HUES6 (cell line): ENCODE results near the gene SLBP.

Source experiments
- H3K27ac ChIP-seq: 2 replicates; pipeline ENCODE4 v1.7.0; 2013; ENCODE audit warnings: low read depth, mild to moderate bottlenecking, low read length, inconsistent platforms
- H3K27me3 ChIP-seq: 2 replicates; pipeline ENCODE4 v1.6.1; 2013; ENCODE audit warnings: low read length; ENCODE audit not compliant: control insufficient read depth, insufficient read depth
- H3K36me3 ChIP-seq: 2 replicates; pipeline ENCODE4 v1.6.1; 2013; ENCODE audit warnings: low read length; ENCODE audit not compliant: control insufficient read depth, insufficient read depth
- H3K4me1 ChIP-seq: 2 replicates; pipeline ENCODE4 v1.6.1; 2013; ENCODE audit warnings: low read length; ENCODE audit not compliant: control insufficient read depth, insufficient read depth
- H3K4me3 ChIP-seq: 2 replicates; pipeline ENCODE4 v1.5.1; 2013; ENCODE audit warnings: low read depth, low read length
- H3K9ac ChIP-seq: one replicate; pipeline ENCODE4 v1.6.1; 2013; ENCODE audit warnings: mild to moderate bottlenecking, low read length
- H3K9me3 ChIP-seq: 2 replicates; pipeline ENCODE4 v1.6.1; 2013; ENCODE audit warnings: low read depth, low read length; ENCODE audit not compliant: control insufficient read depth, insufficient read depth

Gene SLBP

GRCh38 chr4:1754336-1754735 is 42.2 kb upstream of the SLBP start:
- H3K4me1 ChIP-seq: peaks cover 26% of the 10 kb centered on the region
- H3K27ac ChIP-seq: no peak overlapping the region
- H3K36me3 ChIP-seq: no peaks in the 10 kb centered on the region
- no peaks in the 10 kb centered on the region for H3K27me3 ChIP-seq
- H3K9ac ChIP-seq: no peak overlapping the region
- no peaks in the 10 kb centered on the region for H3K9me3 ChIP-seq
- H3K4me3 ChIP-seq: no peak overlapping the region

GRCh38 chr4:1753697-1754311 is 41.7 kb upstream of the SLBP start:
- H3K9me3 ChIP-seq: no peaks in the 10 kb centered on the region
- H3K4me3 ChIP-seq: no peak overlapping the region
- H3K27me3 ChIP-seq: no peaks in the 10 kb centered on the region
- no peak overlapping the region for H3K9ac ChIP-seq
- H3K36me3 ChIP-seq: no peaks in the 10 kb centered on the region
- H3K27ac ChIP-seq: no peak overlapping the region
- peaks cover 26% of the 10 kb centered on the region for H3K4me1 ChIP-seq

- H3K4me1 ChIP-seq: peaks cover 28% of the 10 kb centered on the region
- no peaks in the 10 kb centered on the region for H3K36me3 ChIP-seq
- no peak overlapping the region for H3K27ac ChIP-seq
- H3K4me3 ChIP-seq: no peak overlapping the region
- no peaks in the 10 kb centered on the region for H3K9me3 ChIP-seq
- H3K27me3 ChIP-seq: no peaks in the 10 kb centered on the region
- no peak overlapping the region for H3K9ac ChIP-seq
Measured at GRCh38 chr4:1753294-1753696, 41.2 kb upstream of the SLBP start.

- no peak overlapping the region for H3K9ac ChIP-seq
- H3K27ac ChIP-seq: no peak overlapping the region
- 0 out of 2 replicates have a peak, but pooled peaks cover 2% of the 10 kb centered on the region for H3K27me3 ChIP-seq
- H3K4me3 ChIP-seq: no peak overlapping the region
- H3K36me3 ChIP-seq: no peaks in the 10 kb centered on the region
- peaks cover 27% of the 10 kb centered on the region for H3K4me1 ChIP-seq
- no peaks in the 10 kb centered on the region for H3K9me3 ChIP-seq
Measured at GRCh38 chr4:1752284-1753041, 40.3 kb upstream of the SLBP start.

GRCh38 chr4:1751919-1752283 is 39.8 kb upstream of the SLBP start:
- peaks cover 27% of the 10 kb centered on the region for H3K4me1 ChIP-seq
- H3K4me3 ChIP-seq: no peak overlapping the region
- H3K9me3 ChIP-seq: no peaks in the 10 kb centered on the region
- H3K36me3 ChIP-seq: no peaks in the 10 kb centered on the region
- no peak overlapping the region for H3K9ac ChIP-seq
- H3K27ac ChIP-seq: no peak overlapping the region
- 0 out of 2 replicates have a peak, but pooled peaks cover 2% of the 10 kb centered on the region for H3K27me3 ChIP-seq

- Histone ChIP-seq H3K9ac (no peak overlapping the region), H3K9me3 (no peaks in the 10 kb centered on the region), H3K27me3 (0 out of 2 replicates have a peak, but pooled peaks cover 2% of the 10 kb centered on the region), H3K27ac (no peak overlapping the region), H3K36me3 (no peaks in the 10 kb centered on the region), H3K4me1 (peaks cover 27% of the 10 kb centered on the region), H3K4me3 (no peak overlapping the region)
Measured at GRCh38 chr4:1751155-1751918, 39.2 kb upstream of the SLBP start.

- Histone ChIP-seq H3K9me3 (no peaks in the 10 kb centered on the region), H3K4me3 (no peak overlapping the region), H3K27ac (no peak overlapping the region), H3K4me1 (peaks cover 27% of the 10 kb centered on the region), H3K36me3 (no peaks in the 10 kb centered on the region), H3K27me3 (0 out of 2 replicates have a peak, but pooled peaks cover 2% of the 10 kb centered on the region), H3K9ac (no peak overlapping the region)
Measured at GRCh38 chr4:1750381-1751154, 38.4 kb upstream of the SLBP start.

GRCh38 chr4:1749826-1750225 is 37.7 kb upstream of the SLBP start:
- peaks cover 27% of the 10 kb centered on the region for H3K4me1 ChIP-seq
- H3K4me3 ChIP-seq: no peak overlapping the region
- H3K36me3 ChIP-seq: peaks cover 5% of the 10 kb centered on the region
- H3K9me3 ChIP-seq: no peaks in the 10 kb centered on the region
- no peak overlapping the region for H3K9ac ChIP-seq
- H3K27ac ChIP-seq: no peak overlapping the region
- 0 out of 2 replicates have a peak, but pooled peaks cover 2% of the 10 kb centered on the region for H3K27me3 ChIP-seq

- Histone ChIP-seq H3K36me3 (peaks cover 9% of the 10 kb centered on the region), H3K27ac (no peak overlapping the region)
Measured at GRCh38 chr4:1749370-1749769, 37.3 kb upstream of the SLBP start.

GRCh38 chr4:1748465-1748995 is 36.4 kb upstream of the SLBP start:
- Histone ChIP-seq H3K4me1 (peaks cover 22% of the 10 kb centered on the region), H3K4me3 (peak overlapping the region; percentile 47; the same call in 1 of the 2 replicates), H3K27me3 (0 out of 2 replicates have a peak, but pooled peaks cover 2% of the 10 kb centered on the region)

More at GRCh38 chr4:1749370-1749769, 37.3 kb upstream of the SLBP start:
- Histone ChIP-seq H3K9ac (no peak overlapping the region), H3K27me3 (0 out of 2 replicates have a peak, but pooled peaks cover 2% of the 10 kb centered on the region), H3K9me3 (no peaks in the 10 kb centered on the region), H3K4me1 (peaks cover 27% of the 10 kb centered on the region), H3K4me3 (no peak overlapping the region)

More at GRCh38 chr4:1748465-1748995, 36.4 kb upstream of the SLBP start:
- no peak overlapping the region for H3K9ac ChIP-seq
- no peaks in the 10 kb centered on the region for H3K9me3 ChIP-seq
- H3K27ac ChIP-seq: no peak overlapping the region
- H3K36me3 ChIP-seq: peaks cover 18% of the 10 kb centered on the region
